HG03575 (cell line): ENCODE results near the gene CD81.

Experiments
- ATAC-seq: cut with Tn5 transposase; IDR thresholded peaks from one replicate; pipeline ENCODE4 v1.9.1; 2021; ENCODE audit not compliant: unreplicated experiment, insufficient number of reproducible peaks, low FRiP score; ENCODE audit errors: extremely low read depth

The CD81 gene

DNA sequence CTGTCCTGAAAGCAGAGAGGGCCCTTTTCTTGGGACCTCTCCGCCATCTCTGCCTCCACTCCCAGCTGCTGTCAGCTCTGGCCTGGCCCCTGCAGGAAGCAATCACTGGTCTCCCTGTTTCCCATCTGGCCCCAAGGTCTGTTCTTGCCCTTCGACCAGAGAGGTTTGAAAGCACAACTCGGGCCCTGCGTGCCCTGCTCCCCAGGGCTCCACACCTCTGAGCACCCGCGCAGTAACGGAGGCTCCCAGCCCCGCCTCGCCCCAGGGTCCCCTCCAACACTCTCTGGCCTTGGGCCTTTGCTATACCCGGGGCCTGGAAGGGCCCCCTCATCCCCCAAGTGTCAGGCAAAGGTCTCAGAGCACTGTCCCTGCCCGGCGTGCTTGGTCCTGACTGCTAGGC lies 7.8 kb upstream of the CD81 start:
- no peak for ATAC-seq

DNA sequence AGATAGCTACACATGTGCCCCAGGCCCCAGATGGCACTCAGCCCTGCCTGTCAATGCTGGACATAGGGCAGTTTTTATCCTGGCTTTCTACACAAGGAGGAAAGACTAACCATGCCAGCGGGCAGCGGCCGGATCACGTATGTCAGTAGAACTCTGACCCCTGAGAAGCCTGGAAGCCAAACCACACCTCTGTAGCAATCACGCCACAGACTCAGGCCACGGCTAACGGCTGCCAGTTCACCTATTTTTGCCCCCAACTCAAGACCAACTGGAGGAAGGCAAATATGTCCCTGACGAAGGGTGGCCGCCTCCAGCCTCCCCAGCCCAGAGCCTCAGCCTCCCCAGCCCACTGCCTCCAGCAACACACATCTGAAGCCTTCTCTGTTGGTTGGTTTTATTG lies 7.2 kb upstream of the CD81 start:
- no peak for ATAC-seq

DNA sequence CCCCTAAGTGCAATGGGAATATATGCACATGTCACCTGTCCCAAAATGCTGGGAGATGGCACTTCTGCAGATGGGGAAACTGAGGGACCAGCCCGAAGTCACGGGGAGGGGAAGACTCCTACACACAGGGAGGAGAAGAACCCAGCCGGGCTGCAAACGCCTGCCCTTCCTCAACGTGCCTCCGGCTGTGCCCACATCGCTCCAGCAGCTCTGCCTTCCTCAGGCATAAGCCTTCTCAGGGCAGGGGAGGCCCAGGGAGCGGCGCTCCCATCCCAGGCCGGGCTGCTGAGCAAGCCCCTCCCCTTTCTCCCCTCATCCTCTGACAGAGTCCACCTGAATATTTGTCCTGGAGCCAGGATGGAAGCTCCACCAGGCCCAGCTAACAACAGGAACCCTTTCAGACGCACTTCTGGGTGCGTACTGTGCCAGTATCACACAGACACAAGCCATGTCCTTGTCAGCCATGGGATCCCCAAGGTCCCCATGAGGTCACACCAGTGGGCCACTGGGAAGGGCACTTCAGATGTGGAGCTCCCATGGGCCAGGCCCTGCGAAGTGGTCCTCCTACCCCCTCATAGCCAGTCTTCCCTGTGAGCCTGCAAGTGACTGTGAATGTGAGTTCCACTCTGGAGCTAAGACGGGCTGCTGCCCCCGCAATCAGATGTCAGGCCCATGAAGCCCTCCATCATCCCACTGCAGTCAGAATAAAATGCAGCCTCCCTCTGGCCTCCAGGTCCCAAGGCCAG lies 2.5 kb upstream of the CD81 start:
- ATAC-seq: no peak

DNA sequence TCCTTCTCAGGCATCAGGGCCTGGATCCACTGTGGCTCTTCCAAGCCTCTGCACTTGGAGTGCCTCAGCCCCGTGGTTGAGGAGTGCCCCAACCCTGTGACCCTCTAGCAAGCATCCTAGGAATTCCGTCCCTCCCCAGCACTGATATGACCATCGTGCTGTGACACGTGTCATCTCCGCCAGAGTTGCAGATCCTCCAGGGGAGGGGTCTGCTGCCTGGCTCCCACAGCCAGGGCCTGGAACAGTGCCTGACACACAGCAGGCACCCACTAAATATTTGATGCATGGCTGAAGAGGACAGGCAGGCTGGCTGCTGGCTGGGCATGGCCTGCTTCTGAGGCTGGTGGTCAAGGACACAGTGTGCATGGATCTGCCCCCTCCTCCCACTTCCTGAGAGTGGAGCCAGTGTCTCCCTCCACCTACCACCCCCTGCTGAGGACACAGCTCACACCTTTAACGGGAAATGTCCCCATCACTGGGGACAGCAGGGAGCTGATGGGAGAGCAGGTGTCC lies 1.7 kb upstream of the CD81 start:
- ATAC-seq: no peak

DNA sequence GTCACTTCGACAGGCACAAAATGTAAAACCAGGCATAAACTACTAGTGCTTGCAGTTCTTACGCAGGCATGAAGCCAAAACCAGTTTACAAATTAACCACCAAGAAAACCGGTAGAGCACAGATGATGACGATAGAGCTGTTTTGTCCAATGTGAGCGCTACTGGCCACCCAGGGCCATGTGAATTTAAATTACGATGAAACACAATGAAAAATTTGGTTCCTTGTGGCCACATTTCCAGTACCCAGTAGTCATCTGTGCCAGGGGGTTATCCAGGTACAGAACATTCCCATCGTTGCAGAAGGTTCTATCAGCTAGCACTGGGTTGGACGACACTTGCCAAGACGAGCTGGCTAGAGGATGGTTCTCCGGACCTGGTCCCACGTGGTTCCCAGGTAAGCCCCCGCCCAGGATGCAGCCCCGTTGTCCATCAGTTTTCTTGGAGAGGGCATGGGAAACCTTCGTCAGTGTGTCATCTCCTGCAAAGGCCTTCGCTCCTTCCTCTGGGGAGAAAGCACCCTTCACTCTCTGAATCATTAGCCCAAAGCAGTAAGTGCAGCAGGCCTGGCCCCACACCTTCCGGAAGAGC lies 1.1 kb upstream of the CD81 start:
- ATAC-seq: no peak

DNA sequence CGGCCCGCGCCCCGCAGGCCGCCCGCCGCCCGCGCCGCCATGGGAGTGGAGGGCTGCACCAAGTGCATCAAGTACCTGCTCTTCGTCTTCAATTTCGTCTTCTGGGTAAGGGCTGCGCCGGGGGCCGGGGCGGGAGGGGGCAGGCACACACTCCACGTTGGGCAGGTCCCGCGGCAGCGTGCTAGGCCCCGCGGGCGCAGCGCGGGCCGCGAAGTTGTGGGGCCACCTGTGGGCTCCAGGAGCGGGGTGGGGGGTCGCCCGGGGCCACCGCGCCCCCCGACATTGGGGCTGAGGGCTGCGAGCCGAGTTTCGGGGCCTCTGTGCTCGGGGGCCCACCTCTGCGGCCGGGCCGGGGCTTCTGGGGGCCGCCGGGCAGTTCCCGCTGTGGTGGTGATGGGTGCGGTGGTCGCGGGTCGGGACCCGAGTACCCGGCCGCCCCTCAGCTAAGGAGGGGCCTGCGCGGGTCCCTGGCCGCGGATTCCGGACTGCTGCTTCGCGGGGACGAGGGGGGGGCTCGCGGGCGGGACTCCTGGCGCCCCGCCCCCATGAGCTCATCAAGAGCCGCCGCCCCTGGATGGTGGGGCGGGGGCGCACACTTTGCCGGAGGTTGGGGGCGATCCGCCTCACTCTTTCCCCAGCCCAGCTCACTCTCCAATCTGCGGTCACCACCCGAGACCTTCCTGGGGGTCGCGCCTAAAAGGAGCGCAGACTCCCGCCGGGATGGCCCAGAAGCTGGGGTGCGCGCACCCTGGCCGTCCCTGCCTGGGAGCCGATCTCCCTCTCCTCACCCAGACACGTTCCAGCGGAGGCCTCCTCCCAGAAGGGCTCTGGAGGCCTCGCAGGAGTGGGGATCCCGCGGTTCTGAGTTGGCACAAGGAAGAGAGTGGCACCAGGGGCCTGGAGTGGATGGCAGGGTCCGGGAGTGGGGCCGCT lies 667 bp downstream of the CD81 start:
- ATAC-seq: no peak

DNA sequence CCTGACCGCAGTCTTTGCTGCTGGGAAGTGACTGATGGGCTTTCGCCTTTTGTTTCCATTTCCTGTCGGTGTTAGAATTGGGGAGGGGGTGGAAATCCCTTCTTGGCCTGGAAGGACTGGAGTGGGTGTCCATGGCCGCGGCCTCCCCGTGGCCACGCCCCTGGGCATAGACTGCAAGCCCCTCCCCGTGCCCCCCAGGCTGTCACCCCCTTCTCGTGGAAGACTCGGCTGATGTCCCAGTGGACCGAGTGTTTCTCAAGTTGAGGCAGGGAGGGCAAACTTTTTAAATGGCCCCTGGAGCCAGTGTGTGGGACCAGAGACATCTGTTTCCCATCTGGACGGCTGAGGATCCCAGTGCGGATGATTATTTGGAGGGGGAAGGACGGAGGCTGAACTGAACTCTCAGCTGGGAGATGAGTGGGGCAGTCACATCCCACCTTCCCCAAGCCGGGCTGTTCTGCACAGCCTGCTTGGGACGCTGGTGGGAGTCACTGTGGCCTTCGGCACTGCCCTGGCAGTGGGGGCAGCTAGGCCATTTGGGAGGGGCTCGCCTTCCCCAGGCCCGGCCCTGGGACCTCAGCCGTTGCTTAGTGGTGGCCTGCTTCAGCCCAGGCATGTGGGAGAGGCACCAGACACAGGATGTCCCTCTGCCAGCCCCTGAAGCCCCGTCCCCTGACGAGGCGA lies 1.6 kb downstream of the CD81 start:
- no peak for ATAC-seq

DNA sequence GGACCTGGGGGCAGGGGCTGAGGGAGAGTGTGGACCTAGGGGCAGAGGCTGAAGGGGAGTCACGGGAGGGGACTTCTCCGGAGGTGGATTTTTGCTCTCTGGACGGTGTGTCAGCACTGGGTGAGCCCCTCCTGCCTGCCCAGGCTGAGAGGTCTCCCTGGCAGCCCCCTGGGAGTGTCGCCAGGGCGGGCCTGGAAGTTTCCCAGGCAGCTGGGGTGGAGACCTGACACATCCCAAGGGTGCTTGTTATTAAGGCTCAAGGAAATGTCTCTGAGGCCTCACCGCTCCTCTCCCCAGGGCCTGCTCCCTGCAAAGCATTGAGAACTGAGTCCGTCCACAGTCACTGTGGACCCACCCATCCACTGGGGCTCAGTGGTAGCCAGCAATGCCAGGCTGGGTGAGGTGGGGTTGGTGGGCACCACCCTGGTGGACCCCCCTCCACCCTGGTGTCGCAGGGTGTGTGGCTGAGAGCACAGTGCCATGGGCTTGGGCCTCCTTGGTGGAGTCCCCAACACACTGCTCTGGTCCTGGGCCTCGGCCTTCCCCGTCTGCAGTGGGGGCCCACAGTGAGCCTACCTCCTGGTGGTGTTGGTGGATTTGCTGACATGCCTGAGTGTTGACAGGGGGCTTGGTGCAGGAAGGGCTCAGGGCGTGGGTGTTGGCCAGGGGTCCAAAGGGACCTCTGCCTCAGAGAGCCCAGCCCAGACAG lies 2.5 kb downstream of the CD81 start:
- ATAC-seq: no peak

DNA sequence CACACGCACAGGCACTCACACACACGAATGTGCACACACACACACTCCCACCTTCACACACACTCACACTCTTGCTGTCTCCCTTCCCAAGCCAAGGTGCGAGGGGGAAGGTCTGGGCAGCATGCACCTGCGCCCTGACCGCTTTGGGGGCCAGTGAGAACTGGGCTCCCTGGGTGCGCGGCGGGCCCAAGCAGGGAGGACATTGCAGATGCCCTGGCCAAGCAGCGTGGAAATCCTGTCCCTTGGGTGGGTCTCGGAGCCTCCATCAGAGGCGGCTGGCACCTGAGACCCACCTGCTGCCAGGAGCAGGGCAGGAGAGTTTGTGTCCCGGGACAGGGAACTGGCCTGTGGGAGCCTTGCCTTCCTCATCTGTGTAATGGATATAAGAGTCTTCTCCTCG lies 3.3 kb downstream of the CD81 start:
- no peak for ATAC-seq

DNA sequence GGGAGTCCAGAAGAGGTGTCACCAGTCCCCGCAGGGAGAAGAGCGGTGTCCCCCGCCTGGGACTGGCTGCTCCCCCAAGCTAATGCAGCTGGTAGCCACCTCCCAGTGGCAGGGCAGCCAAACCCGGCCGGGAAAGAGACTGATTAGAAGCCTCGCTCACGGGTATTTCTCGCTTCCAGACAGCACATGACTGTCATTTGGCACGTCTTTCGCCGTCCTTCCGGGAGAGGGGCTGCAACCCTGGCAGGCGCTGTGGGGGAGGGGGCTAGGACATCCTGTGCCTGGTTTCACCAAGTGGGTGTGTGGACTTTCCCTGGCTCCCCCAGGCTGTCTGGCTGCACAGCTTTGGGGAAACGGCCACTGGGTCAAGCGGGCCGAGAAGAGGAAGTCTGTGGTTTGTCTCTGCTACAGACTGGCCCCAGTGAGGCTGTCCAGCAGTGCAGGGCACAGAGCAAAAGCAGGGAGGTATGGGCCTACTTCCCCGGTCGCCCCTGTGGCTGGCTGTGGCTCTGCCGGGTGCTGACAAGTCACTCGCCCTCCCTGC lies 3.8 kb downstream of the CD81 start:
- ATAC-seq: no peak

DNA sequence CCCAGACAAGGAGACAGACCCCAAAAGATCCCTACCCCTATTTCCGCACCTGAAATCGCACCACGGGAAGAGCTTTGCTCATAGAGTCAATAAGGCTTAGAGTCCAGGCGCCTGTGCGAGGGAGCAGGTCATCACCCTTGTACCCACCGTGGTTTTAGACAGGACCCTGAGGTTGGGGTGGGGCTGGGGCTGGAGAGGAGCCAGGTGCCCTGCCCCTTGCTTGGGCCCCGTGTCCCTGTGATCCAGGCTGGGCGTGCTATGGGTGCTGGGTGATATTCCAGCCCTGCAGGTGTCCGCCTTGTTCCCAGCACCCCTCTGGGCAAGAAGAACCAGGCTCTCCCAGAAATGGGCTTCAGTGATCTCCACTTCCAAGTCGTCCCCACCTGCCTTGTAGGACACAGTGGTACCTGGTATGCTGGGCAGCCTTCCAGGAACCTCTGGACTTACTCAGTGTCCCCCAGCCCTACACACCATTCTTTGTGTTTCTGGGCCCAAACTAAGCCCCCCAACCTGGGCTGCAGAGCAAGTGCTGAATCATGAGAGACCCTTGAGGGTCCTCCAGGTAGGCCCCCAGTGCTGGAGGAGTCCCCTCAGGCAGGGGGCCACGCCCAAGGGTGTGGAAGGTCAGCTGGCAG lies 4.5 kb downstream of the CD81 start:
- no peak for ATAC-seq

DNA sequence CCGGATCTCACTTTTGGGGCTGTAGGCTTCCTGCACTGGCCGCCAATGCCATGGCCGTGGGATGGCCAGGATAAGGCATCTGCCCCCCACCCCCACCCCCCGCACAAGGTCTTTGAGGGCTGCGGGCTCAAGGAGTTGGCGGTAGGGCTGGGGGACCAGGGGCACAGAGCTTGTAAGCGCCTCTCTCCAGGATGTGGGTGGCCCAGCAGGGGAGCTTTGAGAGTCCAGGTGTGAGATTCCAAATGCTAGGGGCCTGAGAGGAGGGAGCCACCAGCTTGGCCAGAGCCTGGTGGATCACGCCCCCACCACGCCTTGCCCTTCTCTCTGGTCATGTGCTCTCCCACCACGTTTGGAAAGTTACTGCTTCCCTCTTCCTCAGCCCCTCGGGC lies 5.0 kb downstream of the CD81 start:
- no peak for ATAC-seq

DNA sequence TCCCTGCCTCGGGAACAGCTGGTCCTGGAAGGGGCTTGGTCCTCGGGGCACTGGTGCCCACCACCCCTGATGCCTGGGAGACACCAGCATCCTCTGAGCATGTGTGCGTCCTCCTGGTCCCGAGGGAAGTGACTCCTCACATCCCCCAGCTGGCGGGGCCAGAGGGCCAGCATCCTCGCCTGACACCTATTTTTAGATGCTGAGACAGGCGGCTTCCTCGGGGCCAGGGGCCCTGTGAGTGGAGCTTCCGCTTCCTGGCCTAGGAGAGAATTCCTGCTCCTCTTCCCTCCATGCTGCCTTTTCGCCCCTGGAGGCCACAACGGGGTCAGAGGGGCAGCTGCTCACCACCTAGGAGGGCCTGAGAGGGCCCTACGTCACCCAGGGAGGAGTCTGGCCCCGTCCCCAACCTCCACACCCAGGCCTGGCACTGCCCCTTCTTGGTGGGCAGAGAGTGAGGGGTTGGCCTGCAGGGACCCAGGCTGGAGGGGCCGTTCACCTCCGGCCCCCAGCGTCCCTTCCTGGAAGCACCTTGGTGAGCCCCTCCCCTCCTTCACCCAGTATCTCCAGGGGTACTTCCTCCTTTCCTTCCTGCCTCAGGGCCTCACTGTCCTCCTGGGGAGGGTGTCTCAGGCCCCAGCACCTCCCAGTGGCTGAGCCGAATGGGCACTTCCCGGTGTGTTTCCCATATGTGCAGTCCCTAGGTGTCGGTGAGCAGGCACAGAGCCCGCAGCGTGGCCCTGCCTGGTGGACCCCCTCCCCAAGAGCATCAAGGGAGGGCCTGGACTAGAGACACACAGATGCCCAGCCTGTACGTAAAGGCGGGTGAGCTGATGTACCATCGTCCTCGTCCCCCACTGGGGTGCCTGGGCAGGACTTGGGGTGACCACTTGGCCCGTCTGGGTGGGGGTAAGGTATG lies 6.1 kb downstream of the CD81 start:
- no peak for ATAC-seq

DNA sequence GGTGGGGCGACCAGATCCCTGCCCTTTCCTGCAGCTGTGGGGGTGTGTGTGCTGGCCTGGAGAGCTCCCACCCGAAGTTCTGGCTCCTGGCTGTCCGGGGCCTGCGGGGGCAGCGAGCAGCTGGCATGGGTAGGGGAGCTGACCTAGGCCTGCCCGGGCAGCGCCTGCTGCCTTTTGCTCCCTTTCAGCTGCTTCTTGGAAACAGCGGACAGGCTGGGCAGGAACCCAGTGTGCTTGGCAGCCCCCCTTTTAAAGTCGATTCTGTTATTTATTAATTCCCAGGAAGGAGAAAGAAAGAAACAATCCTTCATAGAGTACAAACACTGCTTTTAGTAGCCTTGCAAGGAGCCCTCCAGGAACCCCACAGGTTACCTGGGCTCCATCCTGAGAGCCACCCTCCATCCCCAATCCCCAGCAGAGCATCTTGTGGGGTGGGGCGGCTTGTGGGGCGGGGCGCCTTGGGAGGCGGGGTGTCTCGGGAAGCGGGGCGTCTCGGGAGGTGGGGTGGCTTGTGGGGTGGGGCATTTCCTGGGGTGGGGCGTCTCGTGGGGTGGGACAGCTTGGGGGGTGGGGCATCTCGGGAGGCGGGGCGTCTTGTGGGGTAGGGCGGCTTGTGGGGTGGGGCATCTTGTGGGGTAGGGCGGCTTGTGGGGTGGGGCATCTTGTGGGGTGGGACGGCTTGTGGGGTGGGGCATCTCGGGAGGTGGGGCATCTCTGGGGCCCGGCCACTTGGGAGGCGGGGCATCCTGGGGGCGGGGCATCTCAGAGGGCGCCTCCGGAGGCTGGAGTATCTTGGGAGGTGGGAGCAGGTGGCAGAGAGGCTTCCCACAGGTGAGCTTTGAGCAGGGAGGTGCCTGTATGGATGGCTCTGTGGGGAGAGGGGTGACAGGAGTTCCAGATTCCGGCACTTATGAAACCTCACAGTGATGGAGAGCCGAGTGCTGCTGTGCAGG lies 7.0 kb downstream of the CD81 start:
- ATAC-seq: no peak

DNA sequence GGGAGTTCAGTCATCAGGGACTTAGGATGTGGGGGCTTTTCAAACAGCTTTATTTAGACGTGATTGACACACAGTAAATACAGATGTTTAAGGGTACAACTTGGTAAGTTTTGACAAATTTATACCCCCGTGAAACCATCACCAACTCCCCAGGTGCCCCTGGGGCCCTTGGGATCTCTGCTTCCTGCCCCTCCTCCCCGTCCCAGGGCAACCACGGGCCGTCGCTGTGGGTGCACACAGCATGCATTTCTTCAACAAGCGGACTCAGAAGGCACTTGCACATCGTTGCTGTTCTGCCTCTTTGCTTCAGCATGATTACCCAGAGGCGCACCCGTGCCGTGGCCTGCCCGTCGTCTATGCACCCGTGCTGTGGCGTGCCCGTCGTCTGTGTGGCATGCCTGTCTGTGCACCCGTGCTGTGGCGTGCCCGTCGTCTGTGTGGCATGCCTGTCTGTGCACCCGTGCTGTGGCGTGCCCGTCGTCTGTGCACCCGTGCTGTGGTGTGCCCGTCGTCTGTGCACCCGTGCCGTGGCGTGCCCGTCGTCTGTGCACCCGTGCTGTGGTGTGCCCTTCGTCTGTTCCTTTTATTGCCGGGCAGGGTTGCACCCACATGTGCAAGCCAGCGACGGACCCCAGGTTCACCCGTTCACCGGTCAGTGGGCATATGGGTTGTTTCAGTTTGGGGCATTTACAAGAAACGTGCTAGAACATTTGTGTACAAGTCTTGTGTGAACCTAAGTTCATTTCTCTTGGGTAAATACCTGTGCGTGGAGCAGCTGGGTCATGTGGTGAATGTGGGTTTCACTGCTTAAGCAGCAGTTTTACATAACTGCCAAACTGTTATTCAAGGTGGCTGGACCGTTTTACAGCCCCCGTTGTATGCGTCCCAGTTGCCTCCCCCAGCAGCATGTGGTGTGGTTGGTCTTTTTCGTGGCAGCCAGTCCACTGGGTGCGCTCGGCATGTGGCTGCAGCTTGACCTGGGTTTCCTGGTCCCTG lies 8.3 kb downstream of the CD81 start:
- no peak for ATAC-seq
